ENCODE data around the gene CASP8AP2. TPM values are rescaled to one million over a fixed set of nuclear protein-coding genes. Genes with fewer than 3 reads are reported as not detected.
A peak's percentile ranks its signal among the peaks of the same experiment; 100 is the strongest.
"Not testable (repeated sequence)": the region's sequence is repeated elsewhere in the genome, so short reads cannot be mapped to it uniquely, and the experiment has no call there.

The CASP8AP2 gene
- total RNA-seq, 2 donors from 2014 or later = 11.2 to 14.2 TPM

GRCh38 chr6:89817481-89817880, 12.2 kb upstream of the CASP8AP2 start:
- intact Hi-C loops (cut with DNase I) = no loop called here
- DNase-seq (no peak), ATAC-seq (no peak)

- ATAC-seq (peak; percentile 9 to 40), DNase-seq (no peak)
- intact Hi-C loops (cut with DNase I) = no loop called here
Measured at GRCh38 chr6:89818977-89819335, 10.7 kb upstream of the CASP8AP2 start.

GRCh38 chr6:89819336-89820130, 10.1 kb upstream of the CASP8AP2 start, which contains the start of gene MDN1:
TSS of gene MDN1 (minus strand) at chr6:89819794. CDS start at chr6:89819607, 187 bp downstream.
- intact Hi-C loops (cut with DNase I) = no loop called here
- DNase-seq (peak; percentile 93), ATAC-seq (peak; percentile 100)

- no peak for DNase-seq
- intact Hi-C loops (cut with DNase I) = no loop called here
- ATAC-seq = no peak
Measured at GRCh38 chr6:89826029-89826528, 3.6 kb upstream of the CASP8AP2 start.

GRCh38 chr6:89828475-89828987, 1.1 kb upstream of the CASP8AP2 start:
- ATAC-seq; intact Hi-C loops (cut with DNase I); DNase-seq: not testable (repeated sequence)

- intact Hi-C loops (cut with DNase I) = no loop called here
- ATAC-seq (peak; percentile 13 to 28), DNase-seq (no peak)
Measured at GRCh38 chr6:89828988-89829471, 650 bp upstream of the CASP8AP2 start.

- ATAC-seq (no peak), DNase-seq (no peak)
- intact Hi-C loops (cut with DNase I) = no loop called here
Measured at GRCh38 chr6:89830170-89830809, 610 bp downstream of the CASP8AP2 start.

GRCh38 chr6:89834884-89835792, 5.5 kb downstream of the CASP8AP2 start:
- intact Hi-C loops (cut with DNase I) = no loop called here
- ATAC-seq (no peak), DNase-seq (no peak)

- intact Hi-C loops (cut with DNase I) = no loop called here
- DNase-seq = no peak
- no peak for ATAC-seq
Measured at GRCh38 chr6:89836639-89837222, 7.1 kb downstream of the CASP8AP2 start.

GRCh38 chr6:89840538-89840937, 10.9 kb downstream of the CASP8AP2 start:
- no peak for DNase-seq
- intact Hi-C loops (cut with DNase I) = no loop called here
- peak in 1 of 2 donors; percentile 72 for ATAC-seq

GRCh38 chr6:89842228-89842627, 12.5 kb downstream of the CASP8AP2 start:
- DNase-seq (no peak), ATAC-seq (no peak)
- intact Hi-C loops (cut with DNase I) = no loop called here

GRCh38 chr6:89843070-89843469, 13.4 kb downstream of the CASP8AP2 start:
- DNase-seq (no peak), ATAC-seq (peak; percentile 27 to 53)
- intact Hi-C loops (cut with DNase I) = no loop called here

- ATAC-seq; DNase-seq; intact Hi-C loops (cut with DNase I): not testable (repeated sequence)
Measured at GRCh38 chr6:89847513-89847912, 17.8 kb downstream of the CASP8AP2 start.

- no peak for DNase-seq
- intact Hi-C loops (cut with DNase I) = no loop called here
- ATAC-seq = no peak
Measured at GRCh38 chr6:89853068-89853467, 23.4 kb downstream of the CASP8AP2 start.

- intact Hi-C loops (cut with DNase I) = no loop called here
- ATAC-seq = no peak
Measured at GRCh38 chr6:89858041-89858440, 28.4 kb downstream of the CASP8AP2 start.

GRCh38 chr6:89859744-89860143, 30.1 kb downstream of the CASP8AP2 start:
- no peak for DNase-seq
- intact Hi-C loops (cut with DNase I) = no loop called here
- ATAC-seq = no peak

More at GRCh38 chr6:89858041-89858440, 28.4 kb downstream of the CASP8AP2 start:
- DNase-seq = no peak

GRCh38 chr6:89862273-89862672, 32.6 kb downstream of the CASP8AP2 start:
- intact Hi-C loops (cut with DNase I) = no loop called here
- ATAC-seq = no peak
- no peak for DNase-seq

GRCh38 chr6:89862698-89863097, 33.0 kb downstream of the CASP8AP2 start:
- DNase-seq (no peak), ATAC-seq (no peak)
- intact Hi-C loops (cut with DNase I) = no loop called here

Measured in left cardiac atrium (tissue), 4 donors.